ENCODE results near the gene LIN37. TPM values are rescaled to one million over a fixed set of nuclear protein-coding genes. Genes with fewer than 3 reads are reported as not detected.

The LIN37 gene
- total RNA-seq, 1 donor from 2014 or later, result 14.3 TPM

GRCh38 chr19:35752746-35753350 is 4.5 kb downstream of the LIN37 start:
- H3K27ac Mint-ChIP-seq, result no peak overlapping the region
- peaks cover 15% of the 10 kb centered on the region for H3K27me3 Mint-ChIP-seq
- ChIA-PET POLR2A (interaction anchor here (1.0 kb wide), 1 partner anchor 152 kb away, joined by 6 read pairs; no protein-coding TSS in a partner anchor), CTCF (no interaction called here)
- H3K4me1 Mint-ChIP-seq, result peaks cover 39% of the 10 kb centered on the region
- no peak overlapping the region for H3K4me3 Mint-ChIP-seq
- peaks cover 34% of the 10 kb centered on the region for H3K36me3 Mint-ChIP-seq (ENCODE audit: low read depth)
- ATAC-seq (ENCODE audit: low read depth), result no peak
- no peak for DNase-seq
- intact Hi-C loops (cut with micrococcal nuclease), result no loop called here
- H3K9me3 Mint-ChIP-seq, result no peaks in the 10 kb centered on the region
- no peak for TF ChIP-seq CTCF (IDR thresholded peaks at IDR 0.05)

GRCh38 chr19:35753634-35754369 is 5.4 kb downstream of the LIN37 start:
- CTCF ChIA-PET, result no interaction called here
- ATAC-seq (ENCODE audit: low read depth), result no peak

GRCh38 chr19:35754370-35755130 is 6.2 kb downstream of the LIN37 start:
- ATAC-seq (ENCODE audit: low read depth) (no peak), DNase-seq (no peak)
- H3K36me3 Mint-ChIP-seq (ENCODE audit: low read depth), result peaks cover 34% of the 10 kb centered on the region
- H3K4me1 Mint-ChIP-seq, result peaks cover 37% of the 10 kb centered on the region
- TF ChIP-seq CTCF (IDR thresholded peaks at IDR 0.05), result no peak
- H3K4me3 Mint-ChIP-seq, result no peak overlapping the region
- ChIA-PET CTCF (no interaction called here), POLR2A (no interaction called here)
- H3K9me3 Mint-ChIP-seq, result no peaks in the 10 kb centered on the region
- peaks cover 15% of the 10 kb centered on the region for H3K27me3 Mint-ChIP-seq
- no peak overlapping the region for H3K27ac Mint-ChIP-seq
- intact Hi-C loops (cut with micrococcal nuclease), result loop anchor here (5.0 kb wide), 1 partner anchor 207 kb away; the partner anchor contains the start of gene TMEM147

More at GRCh38 chr19:35753634-35754369, 5.4 kb downstream of the LIN37 start:
- DNase-seq, result no peak
- peaks cover 34% of the 10 kb centered on the region for H3K4me1 Mint-ChIP-seq
- TF ChIP-seq CTCF (IDR thresholded peaks at IDR 0.05), result no peak
- peaks cover 15% of the 10 kb centered on the region for H3K27me3 Mint-ChIP-seq
- H3K4me3 Mint-ChIP-seq, result no peak overlapping the region
- intact Hi-C loops (cut with micrococcal nuclease), result no loop called here
- H3K36me3 Mint-ChIP-seq (ENCODE audit: low read depth), result peaks cover 34% of the 10 kb centered on the region
- no peaks in the 10 kb centered on the region for H3K9me3 Mint-ChIP-seq
- POLR2A ChIA-PET, result no interaction called here
- H3K27ac Mint-ChIP-seq, result no peak overlapping the region

DNA sequence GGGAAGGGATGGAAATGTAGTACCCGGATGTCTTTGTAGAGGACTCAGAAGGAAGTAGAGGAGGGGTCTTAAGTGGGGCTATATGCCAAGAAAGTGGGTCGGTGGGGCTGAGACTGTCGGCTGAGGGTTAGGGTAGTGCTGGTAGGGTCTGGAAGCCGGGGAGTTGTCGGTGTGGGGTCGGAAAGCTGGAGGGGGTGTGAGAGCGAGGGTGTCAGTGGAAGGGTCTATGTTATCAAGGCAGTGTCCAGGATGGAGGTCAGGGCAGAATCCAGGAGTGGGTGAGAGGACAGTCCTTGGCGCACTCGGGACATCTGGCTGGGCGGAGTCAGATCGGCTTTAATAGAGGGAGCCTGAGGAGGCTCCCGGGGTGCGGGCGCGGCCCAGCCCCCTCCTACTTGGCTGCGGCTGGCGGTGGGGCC is 6.8 kb downstream of the LIN37 start:
- peaks cover 33% of the 10 kb centered on the region for H3K4me1 Mint-ChIP-seq
- no peak overlapping the region for H3K27ac Mint-ChIP-seq
- intact Hi-C loops (cut with micrococcal nuclease), result loop anchor here (5.0 kb wide), 1 partner anchor 208 kb away; the partner anchor contains the start of gene TMEM147
- no peaks in the 10 kb centered on the region for H3K9me3 Mint-ChIP-seq
- ChIA-PET POLR2A (interaction anchor here (3.8 kb wide), 1 partner anchor 11 kb away, joined by 69 read pairs; the partner anchor contains the start of genes IGFLR1, PSENEN and U2AF1L4), CTCF (no interaction called here)
- H3K4me3 Mint-ChIP-seq, result peak overlapping the region; percentile 38
- no peak for DNase-seq
- TF ChIP-seq CTCF (IDR thresholded peaks at IDR 0.05), result no peak
- peaks cover 15% of the 10 kb centered on the region for H3K27me3 Mint-ChIP-seq
- H3K36me3 Mint-ChIP-seq (ENCODE audit: low read depth), result peaks cover 34% of the 10 kb centered on the region
- ATAC-seq (ENCODE audit: low read depth), result no peak
